Measurements from ENCODE around the gene ST6GALNAC4.
A peak's percentile ranks its signal among the peaks of the same experiment; 100 is the strongest.

ST6GALNAC4 gene

GRCh38 chr9:127878652-127879390 lies 38.0 kb downstream of the ST6GALNAC4 start:
- POLR2A ChIA-PET (ENCODE audit: low non-redundant PET), result interaction anchor here (0.7 kb wide), 1 partner anchor 9 kb away, joined by 19 read pairs; no protein-coding TSS in a partner anchor
- DNase-seq (ENCODE audit: low spot score), result no peak
- TF ChIP-seq, protein P1, sequence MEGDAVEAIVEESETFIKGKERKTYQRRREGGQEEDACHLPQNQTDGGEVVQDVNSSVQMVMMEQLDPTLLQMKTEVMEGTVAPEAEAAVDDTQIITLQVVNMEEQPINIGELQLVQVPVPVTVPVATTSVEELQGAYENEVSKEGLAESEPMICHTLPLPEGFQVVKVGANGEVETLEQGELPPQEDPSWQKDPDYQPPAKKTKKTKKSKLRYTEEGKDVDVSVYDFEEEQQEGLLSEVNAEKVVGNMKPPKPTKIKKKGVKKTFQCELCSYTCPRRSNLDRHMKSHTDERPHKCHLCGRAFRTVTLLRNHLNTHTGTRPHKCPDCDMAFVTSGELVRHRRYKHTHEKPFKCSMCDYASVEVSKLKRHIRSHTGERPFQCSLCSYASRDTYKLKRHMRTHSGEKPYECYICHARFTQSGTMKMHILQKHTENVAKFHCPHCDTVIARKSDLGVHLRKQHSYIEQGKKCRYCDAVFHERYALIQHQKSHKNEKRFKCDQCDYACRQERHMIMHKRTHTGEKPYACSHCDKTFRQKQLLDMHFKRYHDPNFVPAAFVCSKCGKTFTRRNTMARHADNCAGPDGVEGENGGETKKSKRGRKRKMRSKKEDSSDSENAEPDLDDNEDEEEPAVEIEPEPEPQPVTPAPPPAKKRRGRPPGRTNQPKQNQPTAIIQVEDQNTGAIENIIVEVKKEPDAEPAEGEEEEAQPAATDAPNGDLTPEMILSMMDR (conservative IDR thresholded peaks at IDR 0.05; ENCODE audit: low read depth), result no peak
- CTCF ChIA-PET, result interaction anchor here (0.8 to 1.0 kb wide), 2 partner anchors 9 to 43 kb away, joined by 4 read pairs; no protein-coding TSS in a partner anchor
- peak overlapping the region; percentile 87 for H3K27ac ChIP-seq

DNA sequence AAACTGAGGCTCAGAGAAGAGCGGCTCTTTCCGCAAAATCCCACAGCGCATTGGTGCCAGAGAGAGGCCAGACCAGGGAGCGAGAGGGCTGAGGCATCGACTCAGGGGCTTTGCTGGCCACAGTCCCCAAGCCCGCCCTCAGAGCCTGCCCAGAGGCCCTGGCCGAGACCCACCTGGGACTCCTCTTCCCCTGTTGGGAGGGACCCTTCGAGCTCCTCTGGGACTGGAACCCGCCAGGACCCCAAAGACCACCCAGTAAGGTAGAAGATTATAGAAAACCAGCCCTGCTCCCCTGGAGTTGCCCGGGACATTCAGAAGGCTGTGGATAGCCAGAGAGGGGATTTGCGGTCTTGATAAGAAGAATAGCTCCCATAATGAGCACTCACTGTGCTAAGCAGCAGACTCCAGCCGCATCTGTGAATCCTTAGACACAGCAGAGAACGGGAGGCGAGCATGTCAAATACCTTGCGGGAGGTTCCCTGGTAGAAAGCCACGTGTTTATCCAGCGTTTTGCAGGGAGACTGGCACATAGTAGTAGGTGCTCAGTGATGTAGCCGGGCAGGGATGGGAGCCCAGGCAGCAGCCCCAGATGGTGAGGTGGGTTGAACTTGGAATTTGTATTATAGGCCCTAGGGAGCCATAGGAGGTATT lies 38.7 kb downstream of the ST6GALNAC4 start:
- ChIA-PET CTCF (interaction anchor here (0.8 to 1.0 kb wide), 3 partner anchors 8 to 133 kb away, joined by 3 to 4 read pairs (median 4); no protein-coding TSS in a partner anchor), POLR2A (ENCODE audit: low non-redundant PET) (no interaction called here)
- TF ChIP-seq, protein P1 (conservative IDR thresholded peaks at IDR 0.05; ENCODE audit: low read depth), result no peak
- DNase-seq (ENCODE audit: low spot score), result no peak
- peak overlapping the region; percentile 87 for H3K27ac ChIP-seq

- CTCF ChIA-PET, result interaction anchor here (0.5 to 1.0 kb wide), 4 partner anchors 8 to 644 kb away, joined by 3 to 4 read pairs (median 3); no protein-coding TSS in a partner anchor
- H3K27ac ChIP-seq, result peak within 1 kb of the TSS; percentile 87
- POLR2A ChIA-PET (ENCODE audit: low non-redundant PET), result no interaction called here
- TF ChIP-seq, protein P1 (conservative IDR thresholded peaks at IDR 0.05; ENCODE audit: low read depth), result no peak
- DNase-seq (ENCODE audit: low spot score), result peak; percentile 81
Measured at GRCh38 chr9:127877566-127877998, 39.3 kb downstream of the ST6GALNAC4 start, which contains the start of gene AK1. Gene AK1 (minus strand): TSS chr9:127877675. CDS start chr9:127874617, 3,058 bp downstream.

DNA sequence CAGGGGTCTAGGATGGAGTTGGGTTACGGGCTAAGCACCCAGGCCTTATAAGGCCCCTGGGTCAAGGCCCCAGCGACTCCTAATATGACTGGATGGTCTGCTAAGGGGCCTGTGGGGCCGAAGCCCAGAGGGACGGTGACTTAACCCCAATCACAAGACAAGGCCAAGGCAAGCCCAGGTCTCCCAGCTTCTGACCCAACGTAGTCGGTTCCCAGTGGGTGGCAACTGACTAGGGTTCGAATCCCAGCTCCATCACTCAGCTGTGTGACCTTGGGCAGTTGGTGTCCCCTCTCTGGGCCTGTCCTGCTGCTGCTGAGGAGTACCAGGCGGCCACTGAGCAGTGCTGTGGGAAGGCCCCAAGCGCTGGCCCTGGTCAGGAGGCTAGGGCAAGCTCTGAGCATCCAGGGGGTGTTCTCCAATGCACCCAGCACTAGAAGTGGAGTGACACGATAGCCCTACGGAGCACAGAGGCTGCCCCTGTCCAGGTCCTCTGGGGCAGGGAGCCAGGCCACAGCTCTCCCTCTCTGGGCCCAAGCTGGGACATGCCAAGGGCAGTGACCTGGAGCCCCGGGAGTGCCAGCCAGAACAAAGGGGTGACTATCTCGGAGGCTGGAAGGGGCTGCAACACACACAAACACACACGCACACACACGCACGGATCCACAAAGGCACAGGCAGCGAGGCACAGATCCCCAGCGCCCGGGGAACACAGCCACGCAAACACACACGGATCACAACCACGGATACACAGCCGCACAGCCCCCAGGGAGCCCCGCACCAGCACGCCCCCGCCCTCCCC lies 39.9 kb downstream of the ST6GALNAC4 start:
- peak; percentile 31 for DNase-seq (ENCODE audit: low spot score)
- TF ChIP-seq, protein P1 (conservative IDR thresholded peaks at IDR 0.05; ENCODE audit: low read depth), result no peak
- ChIA-PET POLR2A (ENCODE audit: low non-redundant PET) (interaction anchor here (0.6 kb wide), 1 partner anchor 44 kb away, joined by 3 read pairs; no protein-coding TSS in a partner anchor), CTCF (interaction anchor here (0.5 to 1.1 kb wide), 7 partner anchors 44 to 643 kb away, joined by 3 to 5 read pairs (median 3); partner anchors contain the start of gene TOR2A)
- H3K27ac ChIP-seq, result peak overlapping the region; percentile 87

GRCh38 chr9:127876026-127876763 lies 40.6 kb downstream of the ST6GALNAC4 start:
- ChIA-PET CTCF (interaction anchor here (0.6 to 1.1 kb wide), 4 partner anchors 45 to 192 kb away, joined by 3 to 4 read pairs (median 3); partner anchors contain the start of gene TOR2A), POLR2A (ENCODE audit: low non-redundant PET) (interaction anchor here (0.6 kb wide), 2 partner anchors 45 to 269 kb away, joined by 3 to 6 read pairs; no protein-coding TSS in a partner anchor)
- TF ChIP-seq, protein P1 (conservative IDR thresholded peaks at IDR 0.05; ENCODE audit: low read depth), result no peak
- DNase-seq (ENCODE audit: low spot score), result no peak
- peak overlapping the region; percentile 87 for H3K27ac ChIP-seq

Data from RWPE1 (cell line).